H4 (cell line): Measurements from ENCODE around the gene SH2B2. TPM values are rescaled to one million over a fixed set of nuclear protein-coding genes. Genes with fewer than 3 reads are reported as not detected.
A peak's percentile ranks its signal among the peaks of the same experiment; 100 is the strongest.

Experiments used
- DNase-seq: peaks from one replicate; pipeline ENCODE4 v3.0.0-alpha.2; 2015; ENCODE audit warnings: low spot score
- total RNA-seq: library from RNA; depleted of rRNA; stranded (reverse); fragments of >200 nt; shearing (Covaris generic); gene quantifications from 2 replicates; pipeline ENCODE4 v1.2.3, GENCODE V29; 2014; rRNA removed

The SH2B2 gene
- total RNA-seq: 1.8 and 3.3 TPM in 2 replicates

- DNase-seq: peak; percentile 77
Observed at GRCh38 chr7:102286237-102287110, at the start of gene SH2B2. Gene SH2B2, plus strand, starts transcription at chr7:102286868. Its CDS starts 13,683 bp downstream, at chr7:102300551.

GRCh38 chr7:102239206-102239820 is 47.4 kb upstream of the SH2B2 start:
- DNase-seq: no peak

- DNase-seq: no peak
Observed at GRCh38 chr7:102241431-102241830, 45.2 kb upstream of the SH2B2 start.

- no peak for DNase-seq
Observed at GRCh38 chr7:102244601-102245000, 42.1 kb upstream of the SH2B2 start.

- no peak for DNase-seq
Observed at GRCh38 chr7:102248081-102248455, 38.6 kb upstream of the SH2B2 start.

- DNase-seq: no peak
Observed at GRCh38 chr7:102248456-102249395, 37.9 kb upstream of the SH2B2 start.

GRCh38 chr7:102251531-102252365 is 34.9 kb upstream of the SH2B2 start:
- DNase-seq: no peak

GRCh38 chr7:102252366-102252982 is 34.2 kb upstream of the SH2B2 start:
- no peak for DNase-seq

- no peak for DNase-seq
Observed at GRCh38 chr7:102253066-102253972, 33.3 kb upstream of the SH2B2 start.

- DNase-seq: no peak
Observed at GRCh38 chr7:102253973-102254370, 32.7 kb upstream of the SH2B2 start.

GRCh38 chr7:102254521-102254920 is 32.1 kb upstream of the SH2B2 start:
- no peak for DNase-seq

- DNase-seq: no peak
Observed at GRCh38 chr7:102255501-102255900, 31.2 kb upstream of the SH2B2 start.

- DNase-seq: no peak
Observed at GRCh38 chr7:102255916-102256315, 30.8 kb upstream of the SH2B2 start.

GRCh38 chr7:102258073-102258748 is 28.5 kb upstream of the SH2B2 start:
- DNase-seq: no peak

GRCh38 chr7:102258749-102259107 is 27.9 kb upstream of the SH2B2 start:
- no peak for DNase-seq

- no peak for DNase-seq
Observed at GRCh38 chr7:102260856-102261255, 25.8 kb upstream of the SH2B2 start.

- no peak for DNase-seq
Observed at GRCh38 chr7:102261451-102261850, 25.2 kb upstream of the SH2B2 start.

- DNase-seq: no peak
Observed at GRCh38 chr7:102262546-102262945, 24.1 kb upstream of the SH2B2 start.

GRCh38 chr7:102264367-102264891 is 22.2 kb upstream of the SH2B2 start:
- DNase-seq: no peak
